ENCODE data around the gene MAPK10. TPM values are rescaled to one million over a fixed set of nuclear protein-coding genes. Genes with fewer than 3 reads are reported as not detected.

MAPK10 gene
- total and polyA plus RNA-seq, 10 of the 15 experiments (the other 5 are each of a cell fraction or from before 2014, with no cell fraction given), result 1.1 to 4.2 (median 2.4) TPM

GRCh38 chr4:86338989-86339388, 20.9 kb downstream of the MAPK10 start:
- ChIA-PET SMC1A (ENCODE audit: uncharacterized antibody, unreplicated experiment) (no interaction called here), CTCF (no interaction called here), POLR2A (no interaction called here), RAD21 (ENCODE audit: unreplicated experiment) (no interaction called here)
- Histone ChIP-seq H3K36me3 (ENCODE audit: control insufficient read depth in 2 of 2, insufficient read depth in 2 of 2, low read length in 1 of 2) (no peaks in the 10 kb centered on the region), H2AFZ (ENCODE audit: control insufficient read depth, low read depth, low read length) (no peak overlapping the region), H3K9ac (ENCODE audit: control insufficient read depth, insufficient read depth, low read length) (no peak overlapping the region), H3K9me3 (replicated peaks; ENCODE audit: control insufficient read depth, insufficient read depth, low read length) (no peaks in the 10 kb centered on the region), H3K27ac (ENCODE audit: control insufficient read depth, insufficient read depth) (no peak overlapping the region), H3K27me3 (replicated peaks in 1 of 2; ENCODE audit: control insufficient read depth in 2 of 2, insufficient read depth in 2 of 2, low read length in 1 of 2) (no peaks in the 10 kb centered on the region), H3K4me1 (ENCODE audit: control insufficient read depth, insufficient read depth, low read length) (no peaks in the 10 kb centered on the region), H3K4me2 (ENCODE audit: control insufficient read depth, insufficient read depth) (no peak overlapping the region), H4K20me1 (ENCODE audit: control insufficient read depth, insufficient read depth) (no peaks in the 10 kb centered on the region), H3K4me3 (no peak overlapping the region), H3K79me2 (ENCODE audit: control insufficient read depth, insufficient read depth, low read length) (no peaks in the 10 kb centered on the region)
- WGBS (ENCODE audit: insufficient coverage, insufficient replicate concordance, low lambda C conversion rate, missing lambda C conversion rate), result 21% methylated on average over 2 of the region's 2 CpGs
- no peak for DNase-seq (ENCODE audit: low read depth, low spot score)
- no peak for ATAC-seq
- intact Hi-C loops (cut with micrococcal nuclease; ENCODE audit: unreplicated experiment), result no loop called here
- no peak for FAIRE-seq
- in situ Hi-C loops (cut with MboI), result no loop called here
- TF ChIP-seq TARDBP (IDR thresholded peaks at IDR 0.05; ENCODE audit: borderline replicate concordance), result no peak
- TF ChIP-seq NR2C1 (IDR thresholded peaks at IDR 0.05), result no peak
- no TSS peak for BruUV-seq (replicated peaks)

DNA sequence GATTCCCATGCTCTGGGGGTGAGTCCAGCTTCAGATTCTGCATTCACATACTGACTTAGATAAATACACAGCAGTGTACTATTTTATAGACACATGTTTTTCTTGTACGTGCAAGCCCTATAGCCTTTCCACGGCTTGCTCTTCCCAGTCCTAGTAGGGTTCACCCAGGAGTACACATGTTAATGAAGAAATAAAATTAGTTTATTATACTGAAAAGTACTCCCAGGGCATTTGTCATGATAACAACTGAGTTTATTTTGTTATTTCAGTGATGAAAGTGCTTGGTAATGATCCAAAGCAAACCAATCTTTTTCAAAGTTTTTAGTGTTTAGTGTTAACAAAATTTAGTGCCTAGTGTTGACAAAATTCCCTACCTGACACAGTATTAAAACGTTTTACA, 21.3 kb downstream of the MAPK10 start:
- ATAC-seq (no peak), FAIRE-seq (no peak), DNase-seq (ENCODE audit: low read depth, low spot score) (no peak)
- H3K27me3 ChIP-seq (replicated peaks in 1 of 2; ENCODE audit: control insufficient read depth in 2 of 2, insufficient read depth in 2 of 2, low read length in 1 of 2), result no peaks in the 10 kb centered on the region
- no peak overlapping the region for H3K4me2 ChIP-seq (ENCODE audit: control insufficient read depth, insufficient read depth)
- 29% methylated on average over 3 of the region's 3 CpGs for WGBS (ENCODE audit: insufficient coverage, insufficient replicate concordance, low lambda C conversion rate, missing lambda C conversion rate)
- no peak overlapping the region for H3K4me3 ChIP-seq
- intact Hi-C loops (cut with micrococcal nuclease; ENCODE audit: unreplicated experiment) (no loop called here), in situ Hi-C loops (cut with MboI) (no loop called here)
- H3K36me3 ChIP-seq (ENCODE audit: control insufficient read depth in 2 of 2, insufficient read depth in 2 of 2, low read length in 1 of 2), result no peaks in the 10 kb centered on the region
- no peak overlapping the region for H3K9ac ChIP-seq (ENCODE audit: control insufficient read depth, insufficient read depth, low read length)
- no peaks in the 10 kb centered on the region for H3K79me2 ChIP-seq (ENCODE audit: control insufficient read depth, insufficient read depth, low read length)
- H3K4me1 ChIP-seq (ENCODE audit: control insufficient read depth, insufficient read depth, low read length), result no peaks in the 10 kb centered on the region
- ChIA-PET RAD21 (ENCODE audit: unreplicated experiment) (no interaction called here), SMC1A (ENCODE audit: uncharacterized antibody, unreplicated experiment) (no interaction called here), POLR2A (no interaction called here), CTCF (no interaction called here)
- no peaks in the 10 kb centered on the region for H3K9me3 ChIP-seq (replicated peaks; ENCODE audit: control insufficient read depth, insufficient read depth, low read length)
- H3K27ac ChIP-seq (ENCODE audit: control insufficient read depth, insufficient read depth), result no peak overlapping the region
- no TSS peak for BruUV-seq (replicated peaks)
- TF ChIP-seq ATF3 (IDR thresholded peaks at IDR 0.05; ENCODE audit: borderline replicate concordance, extremely low read depth, low read depth, low read length), result no peak
- no peak overlapping the region for H2AFZ ChIP-seq (ENCODE audit: control insufficient read depth, low read depth, low read length)
- H4K20me1 ChIP-seq (ENCODE audit: control insufficient read depth, insufficient read depth), result no peaks in the 10 kb centered on the region

Measured in GM12878 (cell line).